Activated CD8-positive, alpha-beta T cell treated with anti-CD3 and anti-CD28 coated beads for 36 hours (primary cell): Measurements from ENCODE around the gene UGT1A9. TPM values are rescaled to one million over a fixed set of nuclear protein-coding genes. Genes with fewer than 3 reads are reported as not detected.

Experiments
- ATAC-seq: fragments of 200-7000 bp; cut with Tn5 transposase; one replicate; pipeline ENCODE4 v1.10.0; 2021; ENCODE audit warnings: mild to moderate bottlenecking, moderate library complexity
- CTCF ChIA-PET: fragments of 350-600 bp; sonication (Branson Sonifier 250); formaldehyde crosslinking; loops from one replicate; lab custom pipeline; 2021; ENCODE audit warnings: antibody characterized with exemption; lab: Charles Lee
- POLR2A ChIA-PET: fragments of 350-600 bp; sonication (Branson Sonifier 250); formaldehyde crosslinking; loops from one replicate; lab custom pipeline; 2021; ENCODE audit warnings: antibody characterized with exemption; lab: Charles Lee
- DNase-seq: peaks from one replicate; pipeline ENCODE4 v3.0.0-alpha.2; 2020
- H3K27ac Mint-ChIP-seq: one replicate; pipeline ENCODE4 v1.8.0; 2021; ENCODE audit warnings: mild to moderate bottlenecking, mixed read lengths
- H3K27me3 Mint-ChIP-seq: one replicate; pipeline ENCODE4 v1.8.0; 2021; ENCODE audit warnings: mixed read lengths
- H3K36me3 Mint-ChIP-seq: one replicate; pipeline ENCODE4 v1.8.0; 2021; ENCODE audit warnings: low read depth, mixed read lengths
- H3K4me1 Mint-ChIP-seq: one replicate; pipeline ENCODE4 v1.8.0; 2021; ENCODE audit warnings: low read depth, mixed read lengths
- H3K4me3 Mint-ChIP-seq: one replicate; pipeline ENCODE4 v1.8.0; 2021; ENCODE audit warnings: mild to moderate bottlenecking, moderate library complexity, mixed read lengths
- H3K9me3 Mint-ChIP-seq: one replicate; pipeline ENCODE4 v1.8.0; 2021; ENCODE audit warnings: mixed read lengths
- intact Hi-C: fragments of 100-400 bp; cut with micrococcal nuclease; formaldehyde crosslinking; loops from one replicate; pipeline ENCODE4 v1.10.0; 2022
- total RNA-seq, 2 experiments: library from RNA; stranded (reverse); gene quantifications; one replicate each; pipeline ENCODE4 v1.2.3, GENCODE V29; 2021
- TF ChIP-seq, protein P1 (sequence below): fragments of 200-600 bp; IDR thresholded peaks from one replicate; pipeline ENCODE4 v1.8.0; 2022; ENCODE audit warnings: antibody characterized with exemption, mild to moderate bottlenecking

The UGT1A9 gene
- total RNA-seq, 2 experiments from 2014 or later = not detected

DNA sequence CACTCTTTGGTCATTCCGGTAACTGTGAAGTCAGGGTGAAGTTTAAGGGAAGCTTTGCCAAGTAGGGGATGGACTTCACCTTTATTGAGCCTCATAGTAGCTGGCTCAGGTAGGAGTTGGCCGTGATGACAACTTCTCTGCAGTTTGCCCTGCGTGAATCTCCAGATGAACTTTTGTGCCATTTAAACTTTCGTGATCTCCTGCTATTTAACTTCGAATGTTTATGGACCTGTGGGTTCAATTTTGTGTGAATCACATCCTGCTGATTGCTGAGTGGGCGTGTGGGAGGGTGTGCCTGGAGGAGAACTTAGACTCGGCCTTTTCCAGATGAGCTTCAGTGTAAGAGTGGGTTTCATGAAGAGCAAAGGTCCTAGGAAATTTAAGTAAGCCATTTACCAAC lies 92.6 kb downstream of the UGT1A9 start:
- CTCF ChIA-PET = no interaction called here
- H3K27me3 Mint-ChIP-seq = peaks cover 15% of the 10 kb centered on the region
- POLR2A ChIA-PET = no interaction called here
- DNase-seq (no peak), ATAC-seq (no peak)
- intact Hi-C loops = no loop called here
- no peak overlapping the region for H3K27ac Mint-ChIP-seq
- H3K4me3 Mint-ChIP-seq = no peak overlapping the region
- H3K9me3 Mint-ChIP-seq = no peaks in the 10 kb centered on the region
- H3K4me1 Mint-ChIP-seq = no peaks in the 10 kb centered on the region
- no peaks in the 10 kb centered on the region for H3K36me3 Mint-ChIP-seq
- TF ChIP-seq, protein P1, sequence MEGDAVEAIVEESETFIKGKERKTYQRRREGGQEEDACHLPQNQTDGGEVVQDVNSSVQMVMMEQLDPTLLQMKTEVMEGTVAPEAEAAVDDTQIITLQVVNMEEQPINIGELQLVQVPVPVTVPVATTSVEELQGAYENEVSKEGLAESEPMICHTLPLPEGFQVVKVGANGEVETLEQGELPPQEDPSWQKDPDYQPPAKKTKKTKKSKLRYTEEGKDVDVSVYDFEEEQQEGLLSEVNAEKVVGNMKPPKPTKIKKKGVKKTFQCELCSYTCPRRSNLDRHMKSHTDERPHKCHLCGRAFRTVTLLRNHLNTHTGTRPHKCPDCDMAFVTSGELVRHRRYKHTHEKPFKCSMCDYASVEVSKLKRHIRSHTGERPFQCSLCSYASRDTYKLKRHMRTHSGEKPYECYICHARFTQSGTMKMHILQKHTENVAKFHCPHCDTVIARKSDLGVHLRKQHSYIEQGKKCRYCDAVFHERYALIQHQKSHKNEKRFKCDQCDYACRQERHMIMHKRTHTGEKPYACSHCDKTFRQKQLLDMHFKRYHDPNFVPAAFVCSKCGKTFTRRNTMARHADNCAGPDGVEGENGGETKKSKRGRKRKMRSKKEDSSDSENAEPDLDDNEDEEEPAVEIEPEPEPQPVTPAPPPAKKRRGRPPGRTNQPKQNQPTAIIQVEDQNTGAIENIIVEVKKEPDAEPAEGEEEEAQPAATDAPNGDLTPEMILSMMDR = no peak

DNA sequence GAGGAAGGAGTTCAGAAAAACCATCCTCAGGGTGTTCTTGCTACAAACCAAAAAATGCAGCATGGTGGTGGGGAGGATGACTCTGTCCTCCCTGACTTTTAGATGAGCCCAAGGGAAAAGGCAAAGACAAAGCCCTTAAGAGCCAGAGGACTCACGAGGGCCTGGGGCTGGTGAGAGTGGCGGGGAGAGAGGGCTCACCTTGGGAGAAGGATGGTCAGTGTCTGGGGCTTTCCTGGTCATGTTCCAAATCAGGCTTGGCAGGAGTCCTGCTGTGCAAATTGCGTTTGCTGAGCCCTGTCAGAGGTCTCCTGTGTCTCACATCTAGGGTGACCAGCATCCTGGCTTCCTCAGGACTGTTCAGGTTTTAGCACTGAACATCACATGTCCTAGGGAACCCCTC lies 93.1 kb downstream of the UGT1A9 start:
- Mint-ChIP-seq H3K36me3 (no peaks in the 10 kb centered on the region), H3K27me3 (peaks cover 17% of the 10 kb centered on the region), H3K27ac (no peak overlapping the region), H3K4me3 (no peak overlapping the region), H3K9me3 (no peaks in the 10 kb centered on the region), H3K4me1 (no peaks in the 10 kb centered on the region)
- intact Hi-C loops = no loop called here
- DNase-seq (no peak), ATAC-seq (no peak)
- TF ChIP-seq, protein P1 = no peak
- POLR2A ChIA-PET = no interaction called here
- CTCF ChIA-PET = no interaction called here

DNA sequence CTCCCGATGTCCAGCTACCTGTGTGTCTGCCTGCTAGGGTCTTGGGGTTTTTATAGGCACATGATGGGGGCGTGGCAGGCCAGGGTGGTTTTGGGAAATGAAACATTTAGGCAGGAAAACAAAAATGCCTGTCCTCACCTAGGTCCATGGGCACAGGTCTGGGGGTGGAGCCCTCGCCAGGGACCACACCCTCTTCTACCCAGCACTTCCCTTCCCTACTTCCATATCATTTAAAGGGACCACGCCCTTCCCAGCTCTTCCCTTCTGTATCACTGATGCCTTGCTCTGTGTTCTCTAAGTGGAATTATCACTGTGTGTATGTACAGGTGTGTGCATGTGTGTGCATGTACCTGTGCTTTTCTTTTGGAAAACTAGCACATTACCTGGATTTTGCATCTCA lies 94.7 kb downstream of the UGT1A9 start:
- no peak overlapping the region for H3K27ac Mint-ChIP-seq
- ATAC-seq (no peak), DNase-seq (no peak)
- POLR2A ChIA-PET = no interaction called here
- no peaks in the 10 kb centered on the region for H3K4me1 Mint-ChIP-seq
- no peak overlapping the region for H3K4me3 Mint-ChIP-seq
- intact Hi-C loops = no loop called here
- CTCF ChIA-PET = no interaction called here
- no peaks in the 10 kb centered on the region for H3K9me3 Mint-ChIP-seq
- H3K36me3 Mint-ChIP-seq = no peaks in the 10 kb centered on the region
- peaks cover 17% of the 10 kb centered on the region for H3K27me3 Mint-ChIP-seq
- TF ChIP-seq, protein P1 = no peak

DNA sequence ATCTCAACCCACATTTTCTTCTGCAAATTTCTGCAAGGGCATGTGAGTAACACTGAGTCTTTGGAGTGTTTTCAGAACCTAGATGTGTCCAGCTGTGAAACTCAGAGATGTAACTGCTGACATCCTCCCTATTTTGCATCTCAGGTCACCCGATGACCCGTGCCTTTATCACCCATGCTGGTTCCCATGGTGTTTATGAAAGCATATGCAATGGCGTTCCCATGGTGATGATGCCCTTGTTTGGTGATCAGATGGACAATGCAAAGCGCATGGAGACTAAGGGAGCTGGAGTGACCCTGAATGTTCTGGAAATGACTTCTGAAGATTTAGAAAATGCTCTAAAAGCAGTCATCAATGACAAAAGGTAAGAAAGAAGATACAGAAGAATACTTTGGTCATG lies 96.4 kb downstream of the UGT1A9 start:
- CTCF ChIA-PET = no interaction called here
- no peak for ATAC-seq
- intact Hi-C loops = no loop called here

DNA sequence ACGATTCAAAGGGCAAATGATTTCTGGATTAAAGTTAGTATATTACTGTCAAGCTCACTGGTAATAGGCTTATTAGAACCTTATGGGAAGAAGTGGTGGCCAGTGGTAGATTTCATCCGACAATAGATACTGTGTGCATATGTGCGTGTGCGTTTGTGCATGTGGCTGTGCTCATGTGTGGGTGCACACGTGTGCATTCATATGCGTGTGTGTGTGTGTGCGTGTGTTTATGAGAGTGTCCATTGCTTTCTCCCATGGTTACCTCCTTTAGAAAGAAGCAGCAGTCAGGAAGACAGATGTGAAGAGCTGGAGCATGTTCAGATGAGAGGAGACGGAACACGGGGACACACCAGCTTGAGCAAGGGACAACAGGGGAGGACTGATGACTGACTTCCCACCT lies 97.6 kb downstream of the UGT1A9 start:
- no peaks in the 10 kb centered on the region for H3K36me3 Mint-ChIP-seq
- H3K27ac Mint-ChIP-seq = no peak overlapping the region
- peaks cover 13% of the 10 kb centered on the region for H3K27me3 Mint-ChIP-seq
- POLR2A ChIA-PET = no interaction called here
- DNase-seq (no peak), ATAC-seq (no peak)
- intact Hi-C loops = no loop called here
- CTCF ChIA-PET = no interaction called here
- TF ChIP-seq, protein P1 = no peak
- no peak overlapping the region for H3K4me3 Mint-ChIP-seq
- no peaks in the 10 kb centered on the region for H3K4me1 Mint-ChIP-seq
- H3K9me3 Mint-ChIP-seq = no peaks in the 10 kb centered on the region

More for the DNA sequence above, 96.4 kb downstream of the UGT1A9 start:
- peaks cover 17% of the 10 kb centered on the region for H3K27me3 Mint-ChIP-seq
- POLR2A ChIA-PET = no interaction called here
- no peaks in the 10 kb centered on the region for H3K36me3 Mint-ChIP-seq
- DNase-seq = no peak
- H3K4me3 Mint-ChIP-seq = no peak overlapping the region
- no peaks in the 10 kb centered on the region for H3K4me1 Mint-ChIP-seq
- TF ChIP-seq, protein P1 = no peak
- no peaks in the 10 kb centered on the region for H3K9me3 Mint-ChIP-seq
- H3K27ac Mint-ChIP-seq = no peak overlapping the region
